H9 (cell line): ENCODE measurements around the gene CFAP73. TPM values are rescaled to one million over a fixed set of nuclear protein-coding genes. Genes with fewer than 3 reads are reported as not detected.

Experiments used
- DNase-seq: peaks from one replicate; pipeline ENCODE4 v3.0.0-alpha.2; 2017
- H2AFZ ChIP-seq: one replicate; pipeline ENCODE4 v1.6.1; 2013; ENCODE audit warnings: mild to moderate bottlenecking, low read length, control low read depth, moderate library complexity
- H2AK5ac ChIP-seq: 2 replicates; pipeline ENCODE4 v1.6.1; 2013; ENCODE audit warnings: low read length, control low read depth, mixed read lengths; ENCODE audit not compliant: insufficient read length
- H2BK120ac ChIP-seq: one replicate; pipeline ENCODE4 v1.6.1; 2013; ENCODE audit warnings: low read depth, mild to moderate bottlenecking, low read length, control low read depth, inconsistent platforms; ENCODE audit not compliant: poor library complexity, severe bottlenecking
- H2BK12ac ChIP-seq: 2 replicates; pipeline ENCODE4 v1.6.1; 2013; ENCODE audit warnings: low read length, control low read depth, mixed read lengths, low read depth; ENCODE audit not compliant: insufficient read length
- H2BK15ac ChIP-seq: 2 replicates; pipeline ENCODE4 v1.6.1; 2013; ENCODE audit warnings: low read depth, low read length, control low read depth
- H2BK20ac ChIP-seq: one replicate; pipeline ENCODE4 v1.6.1; 2013; ENCODE audit warnings: low read depth, mild to moderate bottlenecking, low read length, control low read depth, inconsistent platforms; ENCODE audit not compliant: poor library complexity, severe bottlenecking
- H2BK5ac ChIP-seq: 2 replicates; pipeline ENCODE4 v1.6.1; 2013; ENCODE audit warnings: low read length, control low read depth, mixed read lengths; ENCODE audit not compliant: insufficient read length
- H3K14ac ChIP-seq: 2 replicates; pipeline ENCODE4 v1.6.1; 2013; ENCODE audit warnings: low read length, control low read depth; ENCODE audit not compliant: insufficient read depth
- H3K18ac ChIP-seq: 2 replicates; pipeline ENCODE4 v1.6.1; 2013; ENCODE audit warnings: low read depth, mild to moderate bottlenecking, mixed read lengths, low read length, control low read depth; ENCODE audit not compliant: insufficient read length
- H3K23ac ChIP-seq: 2 replicates; pipeline ENCODE4 v1.6.1; 2013; ENCODE audit warnings: low read length, control low read depth, mixed read lengths, low read depth; ENCODE audit not compliant: insufficient read length
- H3K23me2 ChIP-seq: 2 replicates; pipeline ENCODE4 v1.6.1; 2013; ENCODE audit warnings: low read depth, mild to moderate bottlenecking, mixed read lengths, low read length, control low read depth; ENCODE audit not compliant: insufficient read length, poor library complexity, severe bottlenecking
- H3K27ac ChIP-seq: 2 replicates; pipeline ENCODE4 v1.5.1; 2013; ENCODE audit warnings: low read length, control low read depth, mixed read lengths, low read depth; ENCODE audit not compliant: insufficient read length
- H3K27me3 ChIP-seq: 2 replicates; pipeline ENCODE4 v1.6.1; 2013; ENCODE audit warnings: low read length, control low read depth, inconsistent platforms; ENCODE audit not compliant: insufficient read depth
- H3K4ac ChIP-seq: 2 replicates; pipeline ENCODE4 v1.6.1; 2013; ENCODE audit warnings: low read depth, mild to moderate bottlenecking, control low read depth, inconsistent platforms, low read length, moderate library complexity
- H3K4me1 ChIP-seq: 2 replicates; pipeline ENCODE4 v1.6.1; 2013; ENCODE audit warnings: low read length, control low read depth, inconsistent platforms; ENCODE audit not compliant: insufficient read depth
- H3K4me2 ChIP-seq: 2 replicates; pipeline ENCODE4 v1.6.1; 2013; ENCODE audit warnings: low read length, control low read depth, mixed read lengths; ENCODE audit not compliant: insufficient read length, insufficient read depth
- H3K56ac ChIP-seq: 2 replicates; pipeline ENCODE4 v1.6.1; 2013; ENCODE audit warnings: low read depth, mild to moderate bottlenecking, mixed read lengths, low read length, control low read depth; ENCODE audit not compliant: insufficient read length
- H3K79me1 ChIP-seq: 2 replicates; pipeline ENCODE4 v1.6.1; 2013; ENCODE audit warnings: low read depth, mild to moderate bottlenecking, moderate library complexity, low read length, control low read depth, inconsistent platforms; ENCODE audit not compliant: insufficient read depth, poor library complexity, severe bottlenecking
- H3K79me2 ChIP-seq: 2 replicates; pipeline ENCODE4 v1.6.1; 2013; ENCODE audit warnings: low read length, control low read depth, inconsistent platforms; ENCODE audit not compliant: insufficient read depth
- H3K9ac ChIP-seq: 2 replicates; pipeline ENCODE4 v1.6.1; 2013; ENCODE audit warnings: low read length, control low read depth, mixed read lengths; ENCODE audit not compliant: insufficient read length; ENCODE audit errors: extremely low read depth
- H3K9me3 ChIP-seq: one replicate; pipeline ENCODE4 v1.6.1; 2013; ENCODE audit warnings: low read depth, low read length, inconsistent platforms; ENCODE audit not compliant: control insufficient read depth
- H3T11ph ChIP-seq: one replicate; pipeline ENCODE4 v1.6.1; 2013; ENCODE audit warnings: mild to moderate bottlenecking, low read length, control low read depth, inconsistent platforms
- H4K20me1 ChIP-seq: one replicate; pipeline ENCODE4 v1.6.1; 2013; ENCODE audit not compliant: control insufficient read depth, insufficient read length, insufficient read depth
- H4K5ac ChIP-seq: 2 replicates; pipeline ENCODE4 v1.6.1; 2013; ENCODE audit warnings: low read depth, mild to moderate bottlenecking, mixed read lengths, low read length, control low read depth; ENCODE audit not compliant: insufficient read length
- H4K8ac ChIP-seq: replicated peaks from 2 replicates; pipeline ENCODE4 v1.6.1; 2013; ENCODE audit warnings: low read length, control low read depth, mixed read lengths, low read depth; ENCODE audit not compliant: insufficient read length
- H4K91ac ChIP-seq: 2 replicates; pipeline ENCODE4 v1.6.1; 2013; ENCODE audit warnings: low read depth, mild to moderate bottlenecking, moderate library complexity, mixed read lengths, low read length, control low read depth; ENCODE audit not compliant: insufficient read length
- H3K27ac Mint-ChIP-seq, 3 experiments: 2 replicates in 2 of 3; 3 replicates in 1 of 3; pipeline ENCODE4 v1.8.0; 2020 to 2021; ENCODE audit warnings: mixed read lengths in 3 of 3, mild to moderate bottlenecking in 1 of 3, moderate library complexity in 1 of 3
- H3K27me3 Mint-ChIP-seq: 2 replicates; pipeline ENCODE4 v1.8.0; 2021; ENCODE audit warnings: low read depth, mild to moderate bottlenecking, moderate library complexity, mixed read lengths
- H3K36me3 Mint-ChIP-seq, 3 experiments: 2 replicates in 2 of 3; 3 replicates in 1 of 3; pipeline ENCODE4 v1.8.0; 2020 to 2021; ENCODE audit warnings: low read depth in 3 of 3, mixed read lengths in 3 of 3; ENCODE audit not compliant: insufficient read depth in 1 of 3
- H3K4me1 Mint-ChIP-seq, 2 experiments: 2 replicates each; pipeline ENCODE4 v1.8.0; 2020; ENCODE audit warnings: mixed read lengths in 2 of 2
- H3K4me3 Mint-ChIP-seq, 2 experiments: 2 replicates in 1 of 2; 3 replicates in 1 of 2; pipeline ENCODE4 v1.8.0; 2020 to 2021; ENCODE audit warnings: mild to moderate bottlenecking in 2 of 2, mixed read lengths in 2 of 2, moderate library complexity in 1 of 2
- H3K9me3 Mint-ChIP-seq, 2 experiments: 2 replicates in 1 of 2; 3 replicates in 1 of 2; pipeline ENCODE4 v1.8.0; 2020; ENCODE audit warnings: mild to moderate bottlenecking in 2 of 2, mixed read lengths in 2 of 2, moderate library complexity in 1 of 2
- CTCF ChIP-seq: fragments of 200-600 bp; sonication (generic); conservative IDR thresholded peaks from 3 replicates; pipeline ENCODE4 v1.8.0; 2021; ENCODE audit warnings: antibody characterized with exemption, mild to moderate bottlenecking
- WGBS: extraction: QIAGEN DNeasy Blood & Tissue Kit; methylation state at CpG from one replicate; pipeline ENCODE4 v1.1.7; 2013; ENCODE audit warnings: missing lambda C conversion rate, low lambda C conversion rate, mixed read lengths; ENCODE audit not compliant: insufficient read length; ENCODE audit errors: extremely low coverage; 5-methylcytosine and 5-hydroxymethylcytosine counted together
- total RNA-seq: library from RNA; stranded (reverse); gene quantifications from 2 replicates; pipeline ENCODE4 v1.2.1, GENCODE V29; 2021

CFAP73 gene
- total RNA-seq, 1 experiment from 2014 or later, result not detected

DNA sequence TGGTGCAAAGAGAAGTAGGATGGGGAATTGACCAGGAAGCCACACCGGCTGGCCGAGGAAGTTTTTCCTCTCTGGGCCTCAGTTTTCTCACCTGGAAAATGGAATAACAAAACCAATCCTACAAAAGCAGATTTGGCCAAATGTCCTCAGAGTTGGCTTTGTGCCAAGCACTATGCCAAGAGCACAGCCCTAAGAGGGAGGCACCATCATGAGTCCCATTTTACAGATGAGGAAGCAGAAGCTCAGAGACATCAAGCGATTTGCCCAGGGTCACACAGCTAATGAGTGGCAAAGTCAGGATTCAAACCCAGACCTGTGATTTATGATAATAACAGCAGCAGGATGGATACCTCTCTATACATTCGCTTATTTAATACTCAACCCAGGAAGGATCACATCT, 41.2 kb upstream of the CFAP73 start:
- H3K36me3 Mint-ChIP-seq, result no peaks in the 10 kb centered on the region
- Histone ChIP-seq H3K9me3 (no peaks in the 10 kb centered on the region), H3K14ac (no peak overlapping the region), H3T11ph (no peak overlapping the region), H4K91ac (no peak overlapping the region), H4K5ac (no peak overlapping the region), H3K4me2 (no peak overlapping the region), H3K9ac (no peak overlapping the region), H3K18ac (no peak overlapping the region), H3K4me1 (no peaks in the 10 kb centered on the region), H3K79me1 (no peaks in the 10 kb centered on the region), H3K79me2 (no peaks in the 10 kb centered on the region), H2AK5ac (no peak overlapping the region), H3K27ac (no peak overlapping the region), H4K20me1 (peaks cover 4% of the 10 kb centered on the region), H3K4ac (no peak overlapping the region), H2BK5ac (no peak overlapping the region), H3K56ac (no peak overlapping the region), H3K27me3 (no peaks in the 10 kb centered on the region; the same call in 1 of the 2 replicates), H2AFZ (no peak overlapping the region), H2BK12ac (no peak overlapping the region), H2BK120ac (no peak overlapping the region), H2BK15ac (no peak overlapping the region), H4K8ac (no peak overlapping the region), H3K23ac (no peak overlapping the region), H2BK20ac (no peak overlapping the region), H3K23me2 (peaks cover 4% of the 10 kb centered on the region)
- H3K4me3 Mint-ChIP-seq, result no peak overlapping the region
- H3K9me3 Mint-ChIP-seq, result no peaks in the 10 kb centered on the region
- H3K4me1 Mint-ChIP-seq, result peaks cover 2 to 15% of the 10 kb centered on the region in 2 experiments; a peak in 3 of 4 replicates
- WGBS, result no CpG with 5 or more reads among the region's 4 CpGs
- no peak for TF ChIP-seq CTCF
- H3K27me3 Mint-ChIP-seq, result peaks cover 6% of the 10 kb centered on the region
- H3K27ac Mint-ChIP-seq, result no peak overlapping the region
- no peak for DNase-seq
